Measurements from ENCODE around the gene RARA.
A peak's percentile ranks its signal among the peaks of the same experiment; 100 is the strongest.

Gene RARA

GRCh38 chr17:40315678-40316570 lies 6.9 kb downstream of the RARA start:
- H3K4me2 ChIP-seq = peak overlapping the region; percentile 93 to 100 (median 99)
- H3K9ac ChIP-seq = peak overlapping the region in 6 of 11 experiments; percentile 11 to 26 (median 16); a peak in 5 of 22 replicates
- H3K9me3 ChIP-seq (replicated peaks in 1 of 11) = no peaks in the 10 kb centered on the region
- peaks cover 12 to 33% (median 18%) of the 10 kb centered on the region in 11 experiments; a peak in 20 of 22 replicates for H4K20me1 ChIP-seq
- H3K27ac ChIP-seq = peak overlapping the region in 9 of 11 experiments; percentile 23 to 66 (median 40); a peak in 15 of 22 replicates
- H3K27me3 ChIP-seq = peaks cover 0 to 6% (median 0%) of the 10 kb centered on the region in 11 experiments; a peak in 2 of 22 replicates
- H3K4me1 ChIP-seq = peaks cover 79 to 96% (median 94%) of the 10 kb centered on the region in 10 experiments
- TF ChIP-seq Cebpa-rat (IDR thresholded peaks at IDR 0.05) = no peak
- H3K4me3 ChIP-seq = peak overlapping the region in 2 of 10 experiments; percentile 23 to 39; a peak in 2 of 20 replicates
- H3K36me3 ChIP-seq = no peaks in the 10 kb centered on the region

GRCh38 chr17:40316571-40317344 lies 7.8 kb downstream of the RARA start:
- TF ChIP-seq Cebpa-rat (IDR thresholded peaks at IDR 0.05) = no peak
- Histone ChIP-seq H3K9me3 (replicated peaks in 1 of 11) (no peaks in the 10 kb centered on the region), H3K4me1 (peaks cover 79 to 96% (median 94%) of the 10 kb centered on the region in 10 experiments), H4K20me1 (peaks cover 16 to 41% (median 27%) of the 10 kb centered on the region in 11 experiments; a peak in 20 of 22 replicates), H3K4me2 (peak overlapping the region; percentile 93 to 100 (median 99)), H3K27me3 (peaks cover 0 to 6% (median 0%) of the 10 kb centered on the region in 11 experiments; a peak in 2 of 22 replicates), H3K36me3 (no peaks in the 10 kb centered on the region), H3K4me3 (peak overlapping the region in 3 of 10 experiments; percentile 42 to 98 (median 87); a peak in 3 of 20 replicates), H3K27ac (peak overlapping the region in 7 of 11 experiments; percentile 21 to 90 (median 40); a peak in 7 of 22 replicates), H3K9ac (peak overlapping the region in 8 of 11 experiments; percentile 0 to 92 (median 42); a peak in 8 of 22 replicates)

GRCh38 chr17:40317345-40317873 lies 8.4 kb downstream of the RARA start:
- H3K4me3 ChIP-seq = peak overlapping the region; percentile 77 to 100 (median 88); a peak in 19 of 20 replicates
- peaks cover 17 to 48% (median 33%) of the 10 kb centered on the region in 11 experiments; a peak in 20 of 22 replicates for H4K20me1 ChIP-seq
- H3K36me3 ChIP-seq = no peaks in the 10 kb centered on the region
- H3K9ac ChIP-seq = peak overlapping the region; percentile 82 to 92 (median 89); a peak in 19 of 22 replicates
- no peaks in the 10 kb centered on the region for H3K9me3 ChIP-seq (replicated peaks in 1 of 11)
- H3K27me3 ChIP-seq = peaks cover 0 to 6% (median 0%) of the 10 kb centered on the region in 11 experiments; a peak in 2 of 22 replicates
- TF ChIP-seq Cebpa-rat (IDR thresholded peaks at IDR 0.05) = no peak
- H3K4me1 ChIP-seq = peaks cover 77 to 96% (median 94%) of the 10 kb centered on the region in 10 experiments
- H3K4me2 ChIP-seq = peak overlapping the region; percentile 93 to 100 (median 99)
- peak overlapping the region in 10 of 11 experiments; percentile 39 to 91 (median 88); a peak in 18 of 22 replicates for H3K27ac ChIP-seq

GRCh38 chr17:40317880-40318829 lies 9.2 kb downstream of the RARA start:
- Histone ChIP-seq H3K9me3 (replicated peaks in 1 of 11) (no peaks in the 10 kb centered on the region), H3K27ac (peak overlapping the region; percentile 82 to 92 (median 89)), H3K27me3 (peaks cover 0 to 6% (median 0%) of the 10 kb centered on the region in 11 experiments; a peak in 2 of 22 replicates), H3K4me2 (peak overlapping the region; percentile 95 to 100 (median 99)), H3K36me3 (no peaks in the 10 kb centered on the region), H3K4me3 (peak overlapping the region; percentile 77 to 100 (median 88)), H3K4me1 (peaks cover 72 to 96% (median 90%) of the 10 kb centered on the region in 10 experiments), H4K20me1 (peaks cover 17 to 55% (median 38%) of the 10 kb centered on the region in 11 experiments; a peak in 20 of 22 replicates), H3K9ac (peak overlapping the region; percentile 82 to 92 (median 89))
- no peak for TF ChIP-seq Cebpa-rat (IDR thresholded peaks at IDR 0.05)

- H4K20me1 ChIP-seq = peaks cover 17 to 63% (median 41%) of the 10 kb centered on the region in 11 experiments; a peak in 20 of 22 replicates
These were observed 9.9 kb downstream of the RARA start for GRCh38 chr17:40318830-40319391.

GRCh38 chr17:40319651-40320540 lies 10.9 kb downstream of the RARA start:
- peaks cover 74 to 96% (median 91%) of the 10 kb centered on the region in 10 experiments for H3K4me1 ChIP-seq
- H3K9ac ChIP-seq = peak overlapping the region in 8 of 11 experiments; percentile 3 to 92 (median 89); a peak in 13 of 22 replicates
- peaks cover 17 to 72% (median 41%) of the 10 kb centered on the region in 11 experiments; a peak in 20 of 22 replicates for H4K20me1 ChIP-seq
- H3K9me3 ChIP-seq (replicated peaks in 1 of 11) = no peaks in the 10 kb centered on the region
- no peak for TF ChIP-seq Cebpa-rat (IDR thresholded peaks at IDR 0.05)
- peak overlapping the region in 8 of 10 experiments; percentile 17 to 100 (median 92); a peak in 14 of 20 replicates for H3K4me3 ChIP-seq
- H3K36me3 ChIP-seq = no peaks in the 10 kb centered on the region
- peak overlapping the region; percentile 95 to 100 (median 99) for H3K4me2 ChIP-seq
- peaks cover 0 to 6% (median 0%) of the 10 kb centered on the region in 11 experiments; a peak in 2 of 22 replicates for H3K27me3 ChIP-seq
- peak overlapping the region in 6 of 11 experiments; percentile 2 to 99 (median 30); a peak in 7 of 22 replicates for H3K27ac ChIP-seq

More at GRCh38 chr17:40318830-40319391, 9.9 kb downstream of the RARA start:
- Histone ChIP-seq H3K9me3 (replicated peaks in 1 of 11) (no peaks in the 10 kb centered on the region), H3K9ac (peak overlapping the region; percentile 82 to 92 (median 89)), H3K27ac (peak overlapping the region; percentile 82 to 92 (median 89)), H3K27me3 (peaks cover 0 to 6% (median 0%) of the 10 kb centered on the region in 11 experiments; a peak in 2 of 22 replicates), H3K4me3 (peak overlapping the region; percentile 77 to 100 (median 88)), H3K4me1 (peaks cover 72 to 96% (median 90%) of the 10 kb centered on the region in 10 experiments), H3K36me3 (no peaks in the 10 kb centered on the region), H3K4me2 (peak overlapping the region; percentile 95 to 100 (median 99))
- no peak for TF ChIP-seq Cebpa-rat (IDR thresholded peaks at IDR 0.05)
